ENCODE data around the gene LRRC25. TPM values are rescaled to one million over a fixed set of nuclear protein-coding genes. Genes with fewer than 3 reads are reported as not detected.
A peak's percentile ranks its signal among the peaks of the same experiment; 100 is the strongest.

LRRC25 gene
- total and polyA plus RNA-seq, 10 of the 15 experiments (the other 5 are each of a cell fraction or from before 2014, with no cell fraction given): 0.38 to 2.9 (median 1.2) TPM

DNA sequence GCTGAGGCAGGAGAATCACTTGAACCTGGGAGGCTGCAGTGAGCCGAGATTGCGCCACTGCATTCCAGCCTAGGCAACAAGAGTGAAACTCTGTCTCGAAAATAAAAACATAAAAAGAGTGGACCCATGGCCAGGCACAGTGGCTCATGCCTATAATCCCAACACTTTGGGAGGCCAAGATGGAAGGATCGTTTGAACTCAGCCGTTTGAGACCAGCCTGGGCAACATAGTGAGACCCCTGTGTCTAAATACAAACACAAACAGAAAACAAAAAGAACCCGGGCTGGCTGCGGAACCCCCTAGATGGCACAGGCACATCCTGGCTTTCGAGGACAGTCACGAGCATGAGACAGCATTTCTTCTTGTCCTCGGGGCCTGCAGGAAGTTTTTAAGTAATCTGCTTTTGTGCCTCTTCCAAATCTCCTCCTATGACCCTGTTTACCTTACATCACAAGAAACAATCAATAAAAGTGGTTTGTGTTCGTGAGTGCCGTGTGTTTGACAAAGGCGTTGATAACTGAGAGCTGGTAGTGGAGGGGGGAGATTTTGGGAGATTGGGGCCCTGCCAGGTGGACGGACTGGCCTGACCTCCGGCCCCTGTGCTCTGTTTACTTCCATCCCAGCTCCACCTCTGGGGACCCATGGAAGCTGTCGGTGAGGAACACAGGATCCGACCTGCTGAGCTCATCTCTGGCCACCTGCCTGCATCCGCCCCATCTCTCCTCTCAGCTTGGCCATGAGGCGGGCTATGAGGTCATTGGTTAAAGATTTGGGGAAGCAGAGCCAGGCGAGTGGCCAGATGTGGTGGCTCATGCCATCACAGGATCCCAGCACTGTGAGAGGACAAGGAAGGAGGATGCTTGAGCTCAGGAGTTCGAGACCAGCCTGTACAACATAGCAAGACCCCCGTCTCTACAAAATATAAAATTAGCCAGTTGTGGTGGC is 17.3 kb downstream of the LRRC25 start:
- Histone ChIP-seq H3K4me2 (ENCODE audit: control insufficient read depth, insufficient read depth) (no peak overlapping the region), H3K27ac (ENCODE audit: control insufficient read depth, insufficient read depth) (no peak overlapping the region), H3K4me1 (ENCODE audit: control insufficient read depth, insufficient read depth, low read length) (peaks cover 22% of the 10 kb centered on the region), H3K4me3 (no peak overlapping the region), H3K36me3 (ENCODE audit: control insufficient read depth in 2 of 2, insufficient read depth in 2 of 2, low read length in 1 of 2) (no peaks in the 10 kb centered on the region), H3K9me3 (replicated peaks; ENCODE audit: control insufficient read depth, insufficient read depth, low read length) (no peaks in the 10 kb centered on the region), H2AFZ (ENCODE audit: control insufficient read depth, low read depth, low read length) (peak overlapping the region; percentile 44; the same call in 1 of the 2 replicates), H3K79me2 (ENCODE audit: control insufficient read depth, insufficient read depth, low read length) (no peaks in the 10 kb centered on the region), H3K9ac (ENCODE audit: control insufficient read depth, insufficient read depth, low read length) (no peak overlapping the region), H3K27me3 (replicated peaks in 1 of 2; ENCODE audit: control insufficient read depth in 2 of 2, insufficient read depth in 2 of 2, low read length in 1 of 2) (no peaks in the 10 kb centered on the region), H4K20me1 (ENCODE audit: control insufficient read depth, insufficient read depth) (no peaks in the 10 kb centered on the region)
- FAIRE-seq (no peak), DNase-seq (ENCODE audit: low read depth, low spot score) (no peak), ATAC-seq (no peak)
- ChIA-PET RAD21 (ENCODE audit: unreplicated experiment) (interaction anchor here (0.6 to 1.4 kb wide), 3 partner anchors 14 to 100 kb away, joined by 3 read pairs; no protein-coding TSS in a partner anchor), POLR2A (interaction anchor here (1.2 to 1.5 kb wide), 3 partner anchors 16 to 42 kb away, joined by 3 to 5 read pairs (median 3); no protein-coding TSS in a partner anchor), CTCF (interaction anchor here (0.9 to 1.5 kb wide), 6 partner anchors 8 to 101 kb away, joined by 3 to 10 read pairs (median 4); no protein-coding TSS in a partner anchor), SMC1A (ENCODE audit: uncharacterized antibody, unreplicated experiment) (interaction anchor here (1.2 to 2.1 kb wide), 2 partner anchors 31 to 51 kb away, joined by 3 to 4 read pairs; no protein-coding TSS in a partner anchor)
- TF ChIP-seq SUZ12 (IDR thresholded peaks at IDR 0.05; ENCODE audit: unreplicated experiment) (no peak), SIX5 (IDR thresholded peaks at IDR 0.05; ENCODE audit: low read depth, low read length, severe bottlenecking) (no peak), RAD51 (IDR thresholded peaks at IDR 0.05) (no peak), SP1 (IDR thresholded peaks at IDR 0.05; ENCODE audit: low read depth, low read length) (no peak), KAT2A (conservative IDR thresholded peaks at IDR 0.05; ENCODE audit: control insufficient read depth, low read depth, low read length) (no peak), NFYB (IDR thresholded peaks at IDR 0.05; ENCODE audit: insufficient read depth, low read depth, low read length) (no peak), POLR2AphosphoS5 (IDR thresholded peaks at IDR 0.05; ENCODE audit: low read length) (no peak), BRCA1 (IDR thresholded peaks at IDR 0.05; ENCODE audit: low read depth, low read length) (no peak), FOXM1 (IDR thresholded peaks at IDR 0.05; ENCODE audit: low read depth, low read length) (no peak)
- TF ChIP-seq, protein P1, sequence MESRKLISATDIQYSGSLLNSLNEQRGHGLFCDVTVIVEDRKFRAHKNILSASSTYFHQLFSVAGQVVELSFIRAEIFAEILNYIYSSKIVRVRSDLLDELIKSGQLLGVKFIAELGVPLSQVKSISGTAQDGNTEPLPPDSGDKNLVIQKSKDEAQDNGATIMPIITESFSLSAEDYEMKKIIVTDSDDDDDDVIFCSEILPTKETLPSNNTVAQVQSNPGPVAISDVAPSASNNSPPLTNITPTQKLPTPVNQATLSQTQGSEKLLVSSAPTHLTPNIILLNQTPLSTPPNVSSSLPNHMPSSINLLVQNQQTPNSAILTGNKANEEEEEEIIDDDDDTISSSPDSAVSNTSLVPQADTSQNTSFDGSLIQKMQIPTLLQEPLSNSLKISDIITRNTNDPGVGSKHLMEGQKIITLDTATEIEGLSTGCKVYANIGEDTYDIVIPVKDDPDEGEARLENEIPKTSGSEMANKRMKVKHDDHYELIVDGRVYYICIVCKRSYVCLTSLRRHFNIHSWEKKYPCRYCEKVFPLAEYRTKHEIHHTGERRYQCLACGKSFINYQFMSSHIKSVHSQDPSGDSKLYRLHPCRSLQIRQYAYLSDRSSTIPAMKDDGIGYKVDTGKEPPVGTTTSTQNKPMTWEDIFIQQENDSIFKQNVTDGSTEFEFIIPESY (IDR thresholded peaks at IDR 0.05): no peak
- TF ChIP-seq, protein P2, sequence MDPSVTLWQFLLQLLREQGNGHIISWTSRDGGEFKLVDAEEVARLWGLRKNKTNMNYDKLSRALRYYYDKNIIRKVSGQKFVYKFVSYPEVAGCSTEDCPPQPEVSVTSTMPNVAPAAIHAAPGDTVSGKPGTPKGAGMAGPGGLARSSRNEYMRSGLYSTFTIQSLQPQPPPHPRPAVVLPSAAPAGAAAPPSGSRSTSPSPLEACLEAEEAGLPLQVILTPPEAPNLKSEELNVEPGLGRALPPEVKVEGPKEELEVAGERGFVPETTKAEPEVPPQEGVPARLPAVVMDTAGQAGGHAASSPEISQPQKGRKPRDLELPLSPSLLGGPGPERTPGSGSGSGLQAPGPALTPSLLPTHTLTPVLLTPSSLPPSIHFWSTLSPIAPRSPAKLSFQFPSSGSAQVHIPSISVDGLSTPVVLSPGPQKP (IDR thresholded peaks at IDR 0.05; ENCODE audit: low read depth, low read length): no peak
- in situ Hi-C loops (cut with MboI): no loop called here
- 68% methylated on average over 22 of the region's 22 CpGs for WGBS (ENCODE audit: insufficient coverage, insufficient replicate concordance, low lambda C conversion rate, missing lambda C conversion rate)
- intact Hi-C loops (cut with micrococcal nuclease; ENCODE audit: unreplicated experiment): no loop called here
- BruUV-seq (replicated peaks): no TSS peak
